ENCODE measurements around the gene MYLIP. TPM values are rescaled to one million over a fixed set of nuclear protein-coding genes. Genes with fewer than 3 reads are reported as not detected.

The MYLIP gene
- total RNA-seq, 1 experiment from 2014 or later, result 27.0 TPM

GRCh38 chr6:16103722-16104121, 25.2 kb upstream of the MYLIP start:
- Histone ChIP-seq H4K5ac (ENCODE audit: insufficient read length, low read depth, low read length) (no peak overlapping the region), H2BK120ac (ENCODE audit: low read depth, low read length, poor library complexity, severe bottlenecking) (no peak overlapping the region), H3K4me2 (ENCODE audit: insufficient read depth, insufficient read length, low read length) (no peak overlapping the region), H3K23me2 (ENCODE audit: insufficient read length, low read depth, low read length, poor library complexity, severe bottlenecking) (no peaks in the 10 kb centered on the region), H4K91ac (ENCODE audit: insufficient read length, low read depth, low read length) (no peak overlapping the region), H2BK12ac (ENCODE audit: insufficient read length, low read depth, low read length) (no peak overlapping the region), H2BK15ac (ENCODE audit: low read depth, low read length) (no peak overlapping the region), H3K27ac (ENCODE audit: insufficient read length, low read depth, low read length) (no peak overlapping the region), H3K79me1 (ENCODE audit: insufficient read depth, low read depth, low read length, poor library complexity, severe bottlenecking) (no peaks in the 10 kb centered on the region), H3K18ac (ENCODE audit: insufficient read length, low read depth, low read length) (no peak overlapping the region), H2BK5ac (ENCODE audit: insufficient read length, low read length) (no peak overlapping the region), H3K4me1 (ENCODE audit: insufficient read depth, low read length) (no peaks in the 10 kb centered on the region), H3K56ac (ENCODE audit: insufficient read length, low read depth, low read length) (no peak overlapping the region), H2BK20ac (ENCODE audit: low read depth, low read length, poor library complexity, severe bottlenecking) (no peak overlapping the region), H2AK5ac (ENCODE audit: insufficient read length, low read length) (no peak overlapping the region), H3K79me2 (ENCODE audit: insufficient read depth, low read length) (no peaks in the 10 kb centered on the region), H3K27me3 (ENCODE audit: insufficient read depth, low read length) (no peaks in the 10 kb centered on the region), H4K8ac (replicated peaks; ENCODE audit: insufficient read length, low read depth, low read length) (no peak overlapping the region), H3T11ph (ENCODE audit: low read length) (no peak overlapping the region), H4K20me1 (ENCODE audit: control insufficient read depth, insufficient read depth, insufficient read length) (no peaks in the 10 kb centered on the region), H3K14ac (ENCODE audit: insufficient read depth, low read length) (no peak overlapping the region; the same call in 1 of the 2 replicates), H3K9ac (ENCODE audit: extremely low read depth, insufficient read length, low read length) (no peak overlapping the region), H3K9me3 (ENCODE audit: control insufficient read depth, low read depth, low read length) (no peaks in the 10 kb centered on the region), H2AFZ (ENCODE audit: low read length) (no peak overlapping the region), H3K23ac (ENCODE audit: insufficient read length, low read depth, low read length) (no peak overlapping the region), H3K4ac (ENCODE audit: low read depth, low read length) (no peak overlapping the region)
- DNase-seq, result no peak
- TF ChIP-seq, protein P1, sequence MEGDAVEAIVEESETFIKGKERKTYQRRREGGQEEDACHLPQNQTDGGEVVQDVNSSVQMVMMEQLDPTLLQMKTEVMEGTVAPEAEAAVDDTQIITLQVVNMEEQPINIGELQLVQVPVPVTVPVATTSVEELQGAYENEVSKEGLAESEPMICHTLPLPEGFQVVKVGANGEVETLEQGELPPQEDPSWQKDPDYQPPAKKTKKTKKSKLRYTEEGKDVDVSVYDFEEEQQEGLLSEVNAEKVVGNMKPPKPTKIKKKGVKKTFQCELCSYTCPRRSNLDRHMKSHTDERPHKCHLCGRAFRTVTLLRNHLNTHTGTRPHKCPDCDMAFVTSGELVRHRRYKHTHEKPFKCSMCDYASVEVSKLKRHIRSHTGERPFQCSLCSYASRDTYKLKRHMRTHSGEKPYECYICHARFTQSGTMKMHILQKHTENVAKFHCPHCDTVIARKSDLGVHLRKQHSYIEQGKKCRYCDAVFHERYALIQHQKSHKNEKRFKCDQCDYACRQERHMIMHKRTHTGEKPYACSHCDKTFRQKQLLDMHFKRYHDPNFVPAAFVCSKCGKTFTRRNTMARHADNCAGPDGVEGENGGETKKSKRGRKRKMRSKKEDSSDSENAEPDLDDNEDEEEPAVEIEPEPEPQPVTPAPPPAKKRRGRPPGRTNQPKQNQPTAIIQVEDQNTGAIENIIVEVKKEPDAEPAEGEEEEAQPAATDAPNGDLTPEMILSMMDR (conservative IDR thresholded peaks at IDR 0.05), result no peak
- Mint-ChIP-seq H3K4me1 (peaks cover 0 to 4% of the 10 kb centered on the region in 2 experiments; a peak in 1 of 4 replicates), H3K27ac (no peak overlapping the region), H3K4me3 (no peak overlapping the region), H3K9me3 (peaks cover 8 to 14% of the 10 kb centered on the region in 2 experiments), H3K27me3 (ENCODE audit: low read depth) (no peaks in the 10 kb centered on the region; the same call in 1 of the 2 replicates), H3K36me3 (ENCODE audit: insufficient read depth in 1 of 3, low read depth in 3 of 3) (peaks cover 0 to 8% (median 0%) of the 10 kb centered on the region in 3 experiments; a peak in 3 of 7 replicates)
- no CpG with 5 or more reads among the region's 7 CpGs for WGBS (ENCODE audit: extremely low coverage, insufficient read length, low lambda C conversion rate)
